PC-3 (cell line): ENCODE results near the gene ARHGAP42. TPM values are rescaled to one million over a fixed set of nuclear protein-coding genes. Genes with fewer than 3 reads are reported as not detected.
A peak's percentile ranks its signal among the peaks of the same experiment; 100 is the strongest.

Experiments used
- ATAC-seq: fragments of 200-7000 bp; cut with Tn5 transposase; 2 replicates; pipeline ENCODE4 v1.9.1; 2020; ENCODE audit warnings: mild to moderate bottlenecking, moderate library complexity
- BruUV-seq: library from RNA; stranded (reverse); fragments of 400-500 nt; replicated peaks from 2 replicates; lab custom pipeline; 2021; lab: Mats Ljungman, UMichigan
- CTCF ChIA-PET: fragments of 300-600 bp; sonication (Branson Sonifier 250); formaldehyde crosslinking; loops from one replicate; lab custom pipeline; 2022; ENCODE audit warnings: antibody characterized with exemption; lab: Charles Lee
- POLR2A ChIA-PET: fragments of 300-600 bp; sonication (Branson Sonifier 250); formaldehyde crosslinking; loops from one replicate; lab custom pipeline; 2022; ENCODE audit warnings: antibody characterized with exemption; ENCODE audit not compliant: unreplicated experiment; lab: Charles Lee
- DNase-seq: peaks from one replicate; pipeline ENCODE4 v3.0.0-alpha.2; 2015
- H2AFZ ChIP-seq: fragments of 300-600 bp; sonication (generic); 2 replicates; pipeline ENCODE4 v1.6.0; 2016; ENCODE audit warnings: antibody characterized with exemption, low read length
- H3F3A ChIP-seq: fragments of 300-600 bp; sonication (generic); one replicate; pipeline ENCODE4 v1.6.0; 2017; ENCODE audit warnings: antibody characterized with exemption, low read length, control low read depth, mild to moderate bottlenecking; ENCODE audit not compliant: unreplicated experiment
- H3K27ac ChIP-seq: fragments of 300-600 bp; sonication (generic); 2 replicates; pipeline ENCODE4 v1.5.1; 2016; ENCODE audit warnings: mild to moderate bottlenecking, low read length
- H3K27me3 ChIP-seq: fragments of 300-600 bp; sonication (generic); 2 replicates; pipeline ENCODE4 v1.6.1; 2016; ENCODE audit warnings: low read length, mixed read lengths
- H3K36me3 ChIP-seq: fragments of 300-600 bp; sonication (generic); 2 replicates; pipeline ENCODE4 v1.6.1; 2016; ENCODE audit warnings: low read depth, mixed run types, low read length, mixed read lengths
- H3K4me1 ChIP-seq: fragments of 300-600 bp; sonication (generic); 2 replicates; pipeline ENCODE4 v1.5.1; 2016; ENCODE audit warnings: low read length; ENCODE audit not compliant: insufficient read depth
- H3K4me2 ChIP-seq: fragments of 300-600 bp; sonication (generic); 2 replicates; pipeline ENCODE4 v1.6.0; 2016; ENCODE audit warnings: low read length
- H3K4me3 ChIP-seq: fragments of 300-600 bp; sonication (generic); 2 replicates; pipeline ENCODE4 v1.5.1; 2016; ENCODE audit warnings: mild to moderate bottlenecking, low read length, mixed read lengths
- H3K79me2 ChIP-seq: fragments of 300-600 bp; sonication (generic); 2 replicates; pipeline ENCODE4 v1.6.1; 2017; ENCODE audit warnings: low read length, mixed read lengths
- H3K9ac ChIP-seq: fragments of 300-600 bp; sonication (generic); 2 replicates; pipeline ENCODE4 v1.6.0; 2016; ENCODE audit warnings: mild to moderate bottlenecking, low read length
- H3K9me2 ChIP-seq: fragments of 300-600 bp; sonication (generic); replicated peaks from 2 replicates; pipeline ENCODE4 v1.6.1; 2016; ENCODE audit warnings: mixed run types, low read length, mixed read lengths
- H3K9me3 ChIP-seq: fragments of 300-600 bp; sonication (generic); 2 replicates; pipeline ENCODE4 v1.6.1; 2016; ENCODE audit warnings: low read length, mixed read lengths
- H4K20me1 ChIP-seq: fragments of 300-600 bp; sonication (generic); 2 replicates; pipeline ENCODE4 v1.6.1; 2016; ENCODE audit warnings: low read length, mixed read lengths
- CTCF ChIP-seq: fragments of 300-600 bp; sonication (generic); conservative IDR thresholded peaks from 2 replicates; pipeline ENCODE4 v1.5.1; 2017; ENCODE audit warnings: antibody characterized with exemption, low read depth, mild to moderate bottlenecking, low read length
- EZH2 ChIP-seq: fragments of 300-600 bp; sonication (generic); IDR thresholded peaks from one replicate; pipeline ENCODE4 v1.6.1; 2017; ENCODE audit warnings: antibody characterized with exemption, mild to moderate bottlenecking, low read length; ENCODE audit not compliant: unreplicated experiment
- EZH2phosphoT487 ChIP-seq: fragments of 300-600 bp; sonication (generic); IDR thresholded peaks from 2 replicates; pipeline ENCODE4 v1.6.1; 2018; ENCODE audit warnings: mild to moderate bottlenecking, antibody characterized with exemption, low read length, borderline replicate concordance
- intact Hi-C: fragments of 100-400 bp; cut with micrococcal nuclease; formaldehyde crosslinking; loops from 2 replicates; pipeline ENCODE4 v1.9.0; 2023
- total RNA-seq: library from RNA; depleted of rRNA; stranded (reverse); fragments of >200 nt; gene quantifications from 2 replicates; pipeline ENCODE4 v1.2.3, GENCODE V29; 2014

Gene ARHGAP42
- total RNA-seq, 1 experiment from 2014 or later: 12.1 TPM

DNA sequence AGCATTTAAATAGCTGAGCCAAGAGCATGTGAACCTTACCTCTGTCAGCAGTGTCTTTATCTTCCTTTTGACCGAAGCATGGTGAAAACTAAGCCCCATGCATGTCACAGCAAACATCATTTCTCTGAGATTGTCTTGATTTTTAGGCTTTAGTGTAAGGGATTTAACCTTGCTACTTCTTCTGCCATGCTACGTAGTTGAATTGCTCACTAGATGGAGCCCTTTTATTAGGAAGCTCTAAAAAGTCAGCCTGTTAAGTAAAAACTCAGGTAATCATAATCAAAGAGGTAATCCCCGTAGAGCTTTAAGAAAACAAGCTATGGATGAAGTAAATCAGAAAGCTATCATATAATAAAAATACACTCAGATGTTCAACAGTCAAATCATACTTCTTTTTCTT lies 293.1 kb downstream of the ARHGAP42 start:
- Histone ChIP-seq H3K36me3 (peaks cover 5% of the 10 kb centered on the region; the same call in 1 of the 2 replicates), H3K4me3 (no peak overlapping the region), H2AFZ (no peak overlapping the region), H3K9ac (no peak overlapping the region), H4K20me1 (0 out of 2 replicates have a peak, but pooled peaks cover 4% of the 10 kb centered on the region), H3F3A (no peaks in the 10 kb centered on the region), H3K4me1 (peaks cover 9% of the 10 kb centered on the region), H3K27ac (no peak overlapping the region), H3K27me3 (no peaks in the 10 kb centered on the region), H3K9me2 (no peaks in the 10 kb centered on the region), H3K9me3 (no peaks in the 10 kb centered on the region), H3K79me2 (no peaks in the 10 kb centered on the region), H3K4me2 (no peak overlapping the region)
- no TSS peak for BruUV-seq
- TF ChIP-seq CTCF (peak; percentile 75), EZH2phosphoT487 (no peak), EZH2 (no peak)
- POLR2A ChIA-PET: interaction anchor here (0.6 kb wide), 1 partner anchor 203 kb away, joined by 3 read pairs; no protein-coding TSS in a partner anchor
- CTCF ChIA-PET: interaction anchor here (0.7 to 0.8 kb wide), 2 partner anchors 20 to 374 kb away, joined by 3 read pairs; no protein-coding TSS in a partner anchor
- ATAC-seq (0 out of 2 replicates have a peak, but pooled peaks have one; percentile 40), DNase-seq (peak; percentile 56)
- intact Hi-C loops: loop anchor here (2.0 kb wide), 1 partner anchor 455 kb away; no protein-coding TSS in a partner anchor

DNA sequence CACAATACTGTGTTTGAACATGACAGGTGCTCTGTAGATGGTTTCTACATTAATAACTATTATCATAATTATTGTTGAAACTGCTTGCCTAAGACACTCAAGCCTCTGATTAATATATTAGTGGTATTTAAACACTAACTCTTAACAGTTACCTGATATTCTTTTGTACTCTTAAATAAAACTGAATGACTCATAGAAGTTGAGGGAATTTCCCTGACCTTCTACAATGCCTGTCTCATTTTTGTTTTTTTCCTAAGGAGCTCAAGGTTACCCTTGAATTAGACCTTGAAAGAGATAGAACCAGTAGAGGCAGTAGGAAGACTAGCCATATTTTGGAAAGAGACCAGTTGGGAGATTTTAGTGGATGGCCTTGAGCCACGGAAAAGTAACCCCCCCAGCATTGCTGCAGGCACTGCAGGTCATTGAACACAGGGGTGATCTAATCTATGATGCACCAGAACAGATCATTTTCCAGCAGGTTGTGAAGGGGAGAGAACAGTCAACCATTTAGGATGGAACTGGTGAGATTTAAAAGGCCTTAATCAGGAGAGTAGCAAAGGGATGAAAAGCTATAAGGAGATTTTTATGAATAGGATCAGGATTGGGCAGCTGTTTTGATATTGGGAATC lies 294.2 kb downstream of the ARHGAP42 start:
- 0 out of 2 replicates have a peak, but pooled peaks cover 4% of the 10 kb centered on the region for H4K20me1 ChIP-seq
- no peaks in the 10 kb centered on the region for H3K27me3 ChIP-seq
- H3K9me3 ChIP-seq: no peaks in the 10 kb centered on the region
- peaks cover 9% of the 10 kb centered on the region for H3K4me1 ChIP-seq
- H3K4me2 ChIP-seq: no peak overlapping the region
- no peak overlapping the region for H3K27ac ChIP-seq
- peak; percentile 35 for ATAC-seq
- peak; percentile 19 for DNase-seq
- CTCF ChIA-PET: interaction anchor here (0.7 kb wide), 1 partner anchor 725 kb away, joined by 3 read pairs; no protein-coding TSS in a partner anchor
- no peak overlapping the region for H3K9ac ChIP-seq
- POLR2A ChIA-PET: no interaction called here
- H3F3A ChIP-seq: no peaks in the 10 kb centered on the region
- peaks cover 2% of the 10 kb centered on the region; the same call in 1 of the 2 replicates for H3K36me3 ChIP-seq
- no peaks in the 10 kb centered on the region for H3K79me2 ChIP-seq
- TF ChIP-seq CTCF: no peak
- TF ChIP-seq EZH2phosphoT487: no peak
- no peak for TF ChIP-seq EZH2
- intact Hi-C loops: loop anchor here (2.0 kb wide), 1 partner anchor 453 kb away; no protein-coding TSS in a partner anchor
- H3K9me2 ChIP-seq: no peaks in the 10 kb centered on the region
- no TSS peak for BruUV-seq
- no peak overlapping the region for H3K4me3 ChIP-seq
- H2AFZ ChIP-seq: no peak overlapping the region

GRCh38 chr11:100984668-100985067 lies 297.6 kb downstream of the ARHGAP42 start:
- Histone ChIP-seq H2AFZ (no peak overlapping the region), H3K4me2 (no peak overlapping the region), H3K4me3 (no peak overlapping the region), H3K9me3 (no peaks in the 10 kb centered on the region), H3K9me2 (no peaks in the 10 kb centered on the region), H3F3A (no peaks in the 10 kb centered on the region), H3K4me1 (peaks cover 9% of the 10 kb centered on the region), H4K20me1 (0 out of 2 replicates have a peak, but pooled peaks cover 4% of the 10 kb centered on the region), H3K79me2 (no peaks in the 10 kb centered on the region), H3K27me3 (no peaks in the 10 kb centered on the region), H3K27ac (no peak overlapping the region), H3K36me3 (no peaks in the 10 kb centered on the region), H3K9ac (no peak overlapping the region)
- ChIA-PET POLR2A (no interaction called here), CTCF (no interaction called here)
- intact Hi-C loops: no loop called here
- TF ChIP-seq CTCF (no peak), EZH2 (no peak), EZH2phosphoT487 (no peak)
- no peak for ATAC-seq
- DNase-seq: no peak
- no TSS peak for BruUV-seq
